Heart right ventricle (tissue), 16 donors: ENCODE data around the gene PRDM16. TPM values are rescaled to one million over a fixed set of nuclear protein-coding genes. Genes with fewer than 3 reads are reported as not detected.

Experiments
- ATAC-seq, 8 donors: fragments of 200-7000 bp; cut with Tn5 transposase; one replicate each; pipeline ENCODE4 v1.9.1; 2020; ENCODE audit warnings: mild to moderate bottlenecking in 8 of 8, moderate library complexity in 8 of 8, moderate number of reproducible peaks in 1 of 8
- DNase-seq, 2 donors: peaks; one replicate each; pipeline ENCODE4 v3.0.0-alpha.2; 2020
- H3K27ac ChIP-seq, 10 donors: fragments of 200-600 bp; sonication (generic) in 2 of 10; one replicate each; pipeline versions ENCODE4 v1.5.0 to v1.8.0; 2020 to 2022; ENCODE audit warnings: mild to moderate bottlenecking in 3 of 10
- H3K27me3 ChIP-seq, 7 donors: fragments of 200-600 bp; one replicate each; pipeline ENCODE4 v1.8.0; 2021 to 2022; ENCODE audit warnings: mild to moderate bottlenecking in 2 of 7
- H3K36me3 ChIP-seq, 9 donors: fragments of 200-600 bp; sonication (generic) in 1 of 9; one replicate each; pipeline versions ENCODE4 v1.5.0 to v1.8.0; 2020 to 2022; ENCODE audit warnings: mild to moderate bottlenecking in 2 of 9
- H3K4me1 ChIP-seq, 9 donors: fragments of 200-600 bp; sonication (generic) in 1 of 9; one replicate each; pipeline versions ENCODE4 v1.5.0 to v1.8.0; 2020 to 2022; ENCODE audit warnings: mild to moderate bottlenecking in 4 of 9
- H3K4me3 ChIP-seq, 10 donors: fragments of 200-600 bp; sonication (generic) in 2 of 10; one replicate each; pipeline versions ENCODE4 v1.5.0 to v1.8.0; 2020 to 2022; ENCODE audit warnings: mild to moderate bottlenecking in 7 of 10, moderate library complexity in 2 of 10
- H3K9me3 ChIP-seq, 11 donors: fragments of 200-600 bp in 10 of 11; sonication (generic) in 2 of 11; one replicate each; pipeline versions ENCODE4 v1.5.0 to v1.8.0; 2013 to 2022; ENCODE audit warnings: mild to moderate bottlenecking in 2 of 11, control low read depth in 1 of 11, moderate library complexity in 1 of 11
- WGBS, 2 donors: extraction: QIAGEN DNeasy Blood & Tissue Kit; methylation state at CpG; one replicate each; pipeline ENCODE4 v1.1.7; 2013; ENCODE audit warnings: inconsistent platforms in 1 of 2; 5-methylcytosine and 5-hydroxymethylcytosine counted together
- intact Hi-C, 10 donors: fragments of 100-400 bp; cut with DNase I; formaldehyde crosslinking; loops; one replicate each; pipeline versions ENCODE4 v1.11.1 to v1.14.2; 2022
- polyA plus RNA-seq, 2 donors: library from polyadenylated mRNA; stranded (reverse); fragments of 200-250 nt; gene quantifications; one replicate each; pipeline ENCODE4 v1.2.3, GENCODE V29; 2013
- total RNA-seq, 10 donors: library from RNA; stranded (reverse); fragmentation: NEBNext Ultra II Directional in 3 of 10; extraction: Animal tissue kit (Norgen Biotek cat#: 25700) in 3 of 10; gene quantifications; one replicate each; pipeline versions ENCODE4 v1.2.1 to v1.2.4, GENCODE V29; 2021 to 2023
- TF ChIP-seq, protein P1 (sequence below), 9 donors: fragments of 200-600 bp; sonication (generic) in 2 of 9; IDR thresholded peaks; one replicate each; pipeline versions ENCODE4 v1.5.0 to v1.8.0; 2021 to 2022; ENCODE audit warnings: antibody characterized with exemption in 9 of 9, mild to moderate bottlenecking in 5 of 9, moderate library complexity in 1 of 9
- donor health status: Arrhythmogenic right ventricular cardiomyopathy.
- donor health status: ischemic (EF 13 %, LVEDD 7.1; RV severe dilation, severe dysfunction).
- donor health status: healthy with polysubstance abuse.
- donor health status: DM: no; HTN: yes; CAD: no.
- donor health status: DM: no; HTN: no; CAD: no.
- donor health status: ischemic (EF 25% LVEDD 6.9; RV normal size, moderate dysfunction).
- donor health status: ischemic (EF 25% LVEDD 5.7; RV mildly dilated, moderate dysfunction).
- donor health status: healthy.
- donor health status: DM: yes; HTN: yes; CAD: no.
- donor health status: Ischemic cardiomyopathy.
- donor health status: ischemic (EF 35%, LVEDD 5.7; RV mildly dilated, moderate dysfunction).
- donor health status: nonischemic (EF 11% LVEDD 7.7; RV severe dilation, severe dysfunction).
- donor health status: DM: yes; HTN: yes; CAD: no.
- donor health status: PGD.
- donor health status: ischemic (EF 29% LVEDD 5.4; RV normal size, mild dysfunction).
- donor health status: nonischemic (EF 23%, LVEDD 6.1; RV moderate dilation, normal function).

PRDM16 gene
- total and polyA plus RNA-seq, 12 donors: 4.1 to 25.9 (median 14.8) TPM

GRCh38 chr1:3198371-3199271 lies 129.6 kb downstream of the PRDM16 start:
- Histone ChIP-seq H3K36me3 (no peaks in the 10 kb centered on the region), H3K27me3 (peaks cover 0 to 5% (median 0%) of the 10 kb centered on the region in 7 donors), H3K4me3 (no peak overlapping the region), H3K4me1 (peaks cover 0 to 52% (median 38%) of the 10 kb centered on the region in 9 donors), H3K27ac (peak overlapping the region in 8 of 10 donors; percentile 22 to 60 (median 43)), H3K9me3 (no peaks in the 10 kb centered on the region)
- ATAC-seq (peak in 5 of 8 donors; percentile 11 to 34 (median 20)), DNase-seq (no peak)
- intact Hi-C loops: no loop called here
- 58 to 59% methylated on average over 40 of the region's 40 CpGs for WGBS, 2 donors
- TF ChIP-seq, protein P1, sequence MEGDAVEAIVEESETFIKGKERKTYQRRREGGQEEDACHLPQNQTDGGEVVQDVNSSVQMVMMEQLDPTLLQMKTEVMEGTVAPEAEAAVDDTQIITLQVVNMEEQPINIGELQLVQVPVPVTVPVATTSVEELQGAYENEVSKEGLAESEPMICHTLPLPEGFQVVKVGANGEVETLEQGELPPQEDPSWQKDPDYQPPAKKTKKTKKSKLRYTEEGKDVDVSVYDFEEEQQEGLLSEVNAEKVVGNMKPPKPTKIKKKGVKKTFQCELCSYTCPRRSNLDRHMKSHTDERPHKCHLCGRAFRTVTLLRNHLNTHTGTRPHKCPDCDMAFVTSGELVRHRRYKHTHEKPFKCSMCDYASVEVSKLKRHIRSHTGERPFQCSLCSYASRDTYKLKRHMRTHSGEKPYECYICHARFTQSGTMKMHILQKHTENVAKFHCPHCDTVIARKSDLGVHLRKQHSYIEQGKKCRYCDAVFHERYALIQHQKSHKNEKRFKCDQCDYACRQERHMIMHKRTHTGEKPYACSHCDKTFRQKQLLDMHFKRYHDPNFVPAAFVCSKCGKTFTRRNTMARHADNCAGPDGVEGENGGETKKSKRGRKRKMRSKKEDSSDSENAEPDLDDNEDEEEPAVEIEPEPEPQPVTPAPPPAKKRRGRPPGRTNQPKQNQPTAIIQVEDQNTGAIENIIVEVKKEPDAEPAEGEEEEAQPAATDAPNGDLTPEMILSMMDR (IDR thresholded peaks at IDR 0.05): no peak

GRCh38 chr1:3204725-3205124 lies 135.7 kb downstream of the PRDM16 start:
- intact Hi-C loops: no loop called here
- no peaks in the 10 kb centered on the region for H3K36me3 ChIP-seq
- 46 to 50% methylated on average over 20 of the region's 20 CpGs for WGBS, 2 donors
- H3K4me1 ChIP-seq: peaks cover 0 to 23% (median 8%) of the 10 kb centered on the region in 9 donors
- DNase-seq: no peak
- H3K27me3 ChIP-seq: peaks cover 0 to 6% (median 0%) of the 10 kb centered on the region in 7 donors
- no peak overlapping the region for H3K4me3 ChIP-seq
- no peak for ATAC-seq
- H3K9me3 ChIP-seq: no peaks in the 10 kb centered on the region
- TF ChIP-seq, protein P1 (IDR thresholded peaks at IDR 0.05): no peak
- no peak overlapping the region for H3K27ac ChIP-seq

DNA sequence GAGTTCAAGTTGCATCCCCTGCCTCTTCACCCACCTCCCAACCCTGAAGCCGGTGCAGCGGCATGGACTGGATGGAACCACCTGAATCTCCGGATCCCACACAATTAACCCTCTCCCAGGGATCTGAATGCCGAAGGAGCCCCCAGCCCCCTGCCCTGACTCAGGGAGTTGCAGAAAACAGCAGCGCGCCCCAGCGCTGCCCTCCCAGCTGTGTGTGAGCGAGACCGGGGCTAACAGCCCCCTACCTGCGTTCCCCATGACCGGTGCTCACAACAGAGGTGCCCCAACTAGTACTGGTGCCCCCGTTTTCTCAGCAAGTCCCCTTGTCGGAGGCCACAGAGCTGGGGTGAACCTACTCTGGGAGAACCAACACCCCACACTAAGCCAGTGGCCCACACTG lies 136.8 kb downstream of the PRDM16 start:
- intact Hi-C loops: no loop called here
- no peaks in the 10 kb centered on the region for H3K36me3 ChIP-seq
- no peak overlapping the region for H3K27ac ChIP-seq
- TF ChIP-seq, protein P1 (IDR thresholded peaks at IDR 0.05): no peak
- ATAC-seq (no peak), DNase-seq (no peak)
- no peak overlapping the region for H3K4me3 ChIP-seq
- 92 to 97% methylated on average over 13 of the region's 13 CpGs for WGBS, 2 donors
- H3K4me1 ChIP-seq: peaks cover 0 to 18% (median 6%) of the 10 kb centered on the region in 9 donors
- no peaks in the 10 kb centered on the region for H3K9me3 ChIP-seq
- H3K27me3 ChIP-seq: peaks cover 0 to 6% (median 0%) of the 10 kb centered on the region in 7 donors

- ATAC-seq: peak in 1 of 8 donors; percentile 9
- no peaks in the 10 kb centered on the region for H3K36me3 ChIP-seq
- TF ChIP-seq, protein P1 (IDR thresholded peaks at IDR 0.05): no peak
- H3K4me1 ChIP-seq: peaks cover 0 to 18% (median 6%) of the 10 kb centered on the region in 9 donors
- no peak for DNase-seq
- WGBS, 2 donors: 86 to 89% methylated on average over 13 of the region's 13 CpGs
- H3K27me3 ChIP-seq: peaks cover 0 to 6% (median 0%) of the 10 kb centered on the region in 7 donors
- intact Hi-C loops: no loop called here
- no peaks in the 10 kb centered on the region for H3K9me3 ChIP-seq
- H3K27ac ChIP-seq: no peak overlapping the region
- no peak overlapping the region for H3K4me3 ChIP-seq
Measured at GRCh38 chr1:3206696-3207095, 137.7 kb downstream of the PRDM16 start.
